ENCODE results near the gene TPK1. TPM values are rescaled to one million over a fixed set of nuclear protein-coding genes. Genes with fewer than 3 reads are reported as not detected.

Gene TPK1
- total RNA-seq, 6 donors from 2014 or later = 4.2 to 12.3 (median 9.1) TPM

- no peaks in the 10 kb centered on the region for H3K9me3 ChIP-seq
- H3K4me1 ChIP-seq = no peaks in the 10 kb centered on the region
- DNase-seq (no peak), ATAC-seq (ENCODE audit: low FRiP score in 2 of 2) (no peak)
- H3K36me3 ChIP-seq = no peaks in the 10 kb centered on the region
- no peak overlapping the region for H3K4me3 ChIP-seq
- no peak for TF ChIP-seq POLR2A (IDR thresholded peaks at IDR 0.05)
- no peak for TF ChIP-seq EP300 (IDR thresholded peaks at IDR 0.05)
- no peak for TF ChIP-seq POLR2AphosphoS5 (IDR thresholded peaks at IDR 0.05)
- TF ChIP-seq CTCF (IDR thresholded peaks at IDR 0.05) = no peak
- no peak overlapping the region for H3K27ac ChIP-seq
- H3K27me3 ChIP-seq = no peaks in the 10 kb centered on the region
- 73 to 89% methylated on average over 3 of the region's 3 CpGs for WGBS, 2 donors
Observed at GRCh38 chr7:144777005-144777839, 58.6 kb downstream of the TPK1 start.

- Histone ChIP-seq H3K27ac (no peak overlapping the region), H3K36me3 (no peaks in the 10 kb centered on the region), H3K4me3 (no peak overlapping the region), H3K27me3 (no peaks in the 10 kb centered on the region), H3K4me1 (no peaks in the 10 kb centered on the region), H3K9me3 (no peaks in the 10 kb centered on the region)
- DNase-seq (no peak), ATAC-seq (ENCODE audit: low FRiP score in 2 of 2) (no peak)
- WGBS, 2 donors = 72 to 91% methylated on average over 4 of the region's 4 CpGs
- no peak for TF ChIP-seq EP300 (IDR thresholded peaks at IDR 0.05)
- TF ChIP-seq POLR2A (IDR thresholded peaks at IDR 0.05) = no peak
- TF ChIP-seq CTCF (IDR thresholded peaks at IDR 0.05) = no peak
- no peak for TF ChIP-seq POLR2AphosphoS5 (IDR thresholded peaks at IDR 0.05)
Observed at GRCh38 chr7:144776447-144776846, 59.4 kb downstream of the TPK1 start.

- Histone ChIP-seq H3K36me3 (no peaks in the 10 kb centered on the region), H3K27me3 (no peaks in the 10 kb centered on the region), H3K4me3 (no peak overlapping the region), H3K27ac (no peak overlapping the region), H3K9me3 (no peaks in the 10 kb centered on the region), H3K4me1 (no peaks in the 10 kb centered on the region)
- ATAC-seq (ENCODE audit: low FRiP score in 2 of 2) (no peak), DNase-seq (no peak)
- 55 to 62% methylated on average over 2 of the region's 2 CpGs for WGBS, 2 donors
- TF ChIP-seq POLR2A (IDR thresholded peaks at IDR 0.05) (no peak), EP300 (IDR thresholded peaks at IDR 0.05) (no peak), POLR2AphosphoS5 (IDR thresholded peaks at IDR 0.05) (no peak), CTCF (IDR thresholded peaks at IDR 0.05) (no peak)
Observed at GRCh38 chr7:144775749-144776148, 60.1 kb downstream of the TPK1 start.

- H3K27me3 ChIP-seq = no peaks in the 10 kb centered on the region
- DNase-seq = no peak
- no peak for ATAC-seq (ENCODE audit: low FRiP score in 2 of 2)
- H3K27ac ChIP-seq = no peak overlapping the region
- no peak for TF ChIP-seq POLR2AphosphoS5 (IDR thresholded peaks at IDR 0.05)
- 93% methylated on average over 2 of the region's 2 CpGs for WGBS, 2 donors
- no peaks in the 10 kb centered on the region for H3K4me1 ChIP-seq
- H3K9me3 ChIP-seq = no peaks in the 10 kb centered on the region
- H3K4me3 ChIP-seq = no peak overlapping the region
- no peaks in the 10 kb centered on the region for H3K36me3 ChIP-seq
Observed at GRCh38 chr7:144771927-144772326, 63.9 kb downstream of the TPK1 start.

GRCh38 chr7:144771174-144771573, 64.7 kb downstream of the TPK1 start:
- DNase-seq = no peak
- Histone ChIP-seq H3K27me3 (no peaks in the 10 kb centered on the region), H3K9me3 (no peaks in the 10 kb centered on the region), H3K4me3 (no peak overlapping the region), H3K36me3 (no peaks in the 10 kb centered on the region), H3K4me1 (no peaks in the 10 kb centered on the region), H3K27ac (no peak overlapping the region)
- ATAC-seq (ENCODE audit: low FRiP score in 2 of 2) = no peak
- WGBS, 2 donors = 27 to 41% methylated on average over 2 of the region's 2 CpGs
- TF ChIP-seq EP300 (IDR thresholded peaks at IDR 0.05) (no peak), CTCF (IDR thresholded peaks at IDR 0.05) (no peak), POLR2A (IDR thresholded peaks at IDR 0.05) (no peak), POLR2AphosphoS5 (IDR thresholded peaks at IDR 0.05) (no peak)

Data from upper lobe of left lung (tissue), 6 donors.